KMS-11 (cell line): ENCODE data around the gene SLC25A19.

Experiments
- H2AFZ ChIP-seq: fragments of 200-600 bp; sonication (generic); 2 replicates; pipeline ENCODE4 v1.6.1; 2016; ENCODE audit warnings: antibody characterized with exemption, mixed run types, low read depth
- H3K27ac ChIP-seq: fragments of 200-600 bp; sonication (generic); 2 replicates; pipeline ENCODE4 v1.6.1; 2016; ENCODE audit warnings: mild to moderate bottlenecking, mixed run types
- H3K27me3 ChIP-seq: fragments of 200-600 bp; sonication (generic); 2 replicates; pipeline ENCODE4 v1.6.1; 2017; ENCODE audit warnings: mild to moderate bottlenecking, low read depth, mixed run types, moderate library complexity; ENCODE audit not compliant: insufficient read depth
- H3K36me3 ChIP-seq: fragments of 200-600 bp; sonication (generic); 2 replicates; pipeline ENCODE4 v1.6.1; 2017; ENCODE audit warnings: mild to moderate bottlenecking, mixed run types; ENCODE audit not compliant: insufficient read depth
- H3K4me1 ChIP-seq: fragments of 200-600 bp; sonication (generic); 2 replicates; pipeline ENCODE4 v1.6.1; 2016; ENCODE audit warnings: mild to moderate bottlenecking, low read depth, mixed run types; ENCODE audit not compliant: poor library complexity, severe bottlenecking
- H3K4me2 ChIP-seq: fragments of 200-600 bp; sonication (generic); 2 replicates; pipeline ENCODE4 v1.7.0; 2016; ENCODE audit warnings: mild to moderate bottlenecking, mixed run types
- H3K4me3 ChIP-seq: fragments of 200-600 bp; sonication (generic); IDR thresholded peaks from 2 replicates; pipeline ENCODE4 v1.6.1; 2017; ENCODE audit warnings: low read depth, low read length, mixed read lengths; ENCODE audit not compliant: insufficient read depth
- H3K79me2 ChIP-seq: fragments of 200-600 bp; sonication (generic); 2 replicates; pipeline ENCODE4 v1.6.1; 2016; ENCODE audit warnings: low read depth, mixed run types; ENCODE audit not compliant: insufficient read depth
- H3K9ac ChIP-seq: fragments of 200-600 bp; sonication (generic); 2 replicates; pipeline ENCODE4 v1.6.1; 2016; ENCODE audit warnings: mild to moderate bottlenecking, mixed run types
- H4K20me1 ChIP-seq: fragments of 200-600 bp; sonication (generic); 2 replicates; pipeline ENCODE4 v1.6.1; 2016; ENCODE audit warnings: mild to moderate bottlenecking, mixed run types; ENCODE audit not compliant: insufficient read depth
- CTCF ChIP-seq: fragments of 200-600 bp; sonication (generic); conservative IDR thresholded peaks from 2 replicates; pipeline ENCODE4 v1.6.1; 2017; ENCODE audit warnings: low read depth, mild to moderate bottlenecking, antibody characterized with exemption, low read length, moderate library complexity, mixed read lengths

The SLC25A19 gene

GRCh38 chr17:75313941-75314551, 24.8 kb upstream of the SLC25A19 start:
- Histone ChIP-seq H3K27ac (no peak overlapping the region), H3K4me1 (peaks cover 15% of the 10 kb centered on the region), H2AFZ (no peak overlapping the region), H3K79me2 (no peaks in the 10 kb centered on the region), H3K36me3 (no peaks in the 10 kb centered on the region), H3K4me2 (no peak overlapping the region), H4K20me1 (no peaks in the 10 kb centered on the region), H3K4me3 (no peak overlapping the region), H3K27me3 (no peaks in the 10 kb centered on the region), H3K9ac (no peak overlapping the region)
- TF ChIP-seq CTCF: no peak

GRCh38 chr17:75308732-75309629, 19.7 kb upstream of the SLC25A19 start:
- no peak overlapping the region for H2AFZ ChIP-seq
- no peak overlapping the region for H3K4me2 ChIP-seq
- no peak overlapping the region for H3K4me3 ChIP-seq
- no peaks in the 10 kb centered on the region for H3K4me1 ChIP-seq
- H3K36me3 ChIP-seq: no peaks in the 10 kb centered on the region
- H4K20me1 ChIP-seq: no peaks in the 10 kb centered on the region
- H3K27me3 ChIP-seq: no peaks in the 10 kb centered on the region
- no peak for TF ChIP-seq CTCF
- no peak overlapping the region for H3K27ac ChIP-seq
- no peak overlapping the region for H3K9ac ChIP-seq
- no peaks in the 10 kb centered on the region for H3K79me2 ChIP-seq

GRCh38 chr17:75307957-75308731, 18.9 kb upstream of the SLC25A19 start:
- H3K4me3 ChIP-seq: no peak overlapping the region
- no peak overlapping the region for H3K9ac ChIP-seq
- H4K20me1 ChIP-seq: no peaks in the 10 kb centered on the region
- H3K27ac ChIP-seq: no peak overlapping the region
- TF ChIP-seq CTCF: no peak
- no peak overlapping the region for H2AFZ ChIP-seq
- no peaks in the 10 kb centered on the region for H3K36me3 ChIP-seq
- H3K79me2 ChIP-seq: no peaks in the 10 kb centered on the region
- H3K4me1 ChIP-seq: no peaks in the 10 kb centered on the region
- no peaks in the 10 kb centered on the region for H3K27me3 ChIP-seq
- no peak overlapping the region for H3K4me2 ChIP-seq

GRCh38 chr17:75301502-75302206, 12.4 kb upstream of the SLC25A19 start:
- H3K4me3 ChIP-seq: no peak overlapping the region
- no peak overlapping the region for H3K4me2 ChIP-seq
- no peaks in the 10 kb centered on the region for H3K27me3 ChIP-seq
- no peak overlapping the region for H3K9ac ChIP-seq
- H3K79me2 ChIP-seq: no peaks in the 10 kb centered on the region
- no peak overlapping the region for H2AFZ ChIP-seq
- H3K36me3 ChIP-seq: no peaks in the 10 kb centered on the region
- no peaks in the 10 kb centered on the region for H4K20me1 ChIP-seq
- H3K27ac ChIP-seq: no peak overlapping the region
- peaks cover 25% of the 10 kb centered on the region for H3K4me1 ChIP-seq
- no peak for TF ChIP-seq CTCF
